SU-DHL-6 (cell line): ENCODE results near the gene RIMBP3C.

Experiments used
- H2AFZ ChIP-seq: fragments of 200-600 bp; sonication (generic); 2 replicates; pipeline ENCODE4 v1.6.1; 2014; ENCODE audit warnings: low read depth, mild to moderate bottlenecking, moderate library complexity, mixed read lengths, antibody characterized with exemption, low read length; ENCODE audit not compliant: severe bottlenecking
- H3F3A ChIP-seq: fragments of 200-600 bp; shearing (Covaris generic); 2 replicates; pipeline ENCODE4 v1.6.0; 2016; ENCODE audit warnings: antibody characterized with exemption, mild to moderate bottlenecking; ENCODE audit not compliant: insufficient read depth
- H3K27ac ChIP-seq: fragments of 200-600 bp; sonication (generic); 2 replicates; pipeline ENCODE4 v1.5.1; 2016; ENCODE audit warnings: low read depth, mild to moderate bottlenecking, low read length, moderate library complexity, mixed read lengths
- H3K27me3 ChIP-seq: fragments of 200-600 bp; sonication (generic), shearing (Covaris generic); 2 replicates; pipeline ENCODE4 v1.6.0; 2014; ENCODE audit warnings: mild to moderate bottlenecking, low read length
- H3K36me3 ChIP-seq: fragments of 200-600 bp; sonication (generic); 2 replicates; pipeline ENCODE4 v1.6.1; 2014; ENCODE audit warnings: mild to moderate bottlenecking, low read length, mixed read lengths
- H3K4me2 ChIP-seq: fragments of 300-600, 200-600 bp; shearing (Covaris generic), sonication (generic); 2 replicates; pipeline ENCODE4 v1.6.0; 2014; ENCODE audit warnings: low read length, low read depth, mild to moderate bottlenecking; ENCODE audit not compliant: poor library complexity, severe bottlenecking
- H3K4me3 ChIP-seq: fragments of 200-600 bp; sonication (generic); 2 replicates; pipeline ENCODE4 v1.5.1; 2014; ENCODE audit warnings: antibody characterized with exemption, low read length, mild to moderate bottlenecking, mixed read lengths; ENCODE audit not compliant: insufficient read depth, poor library complexity, severe bottlenecking
- H3K79me2 ChIP-seq: fragments of 200-600 bp; sonication (generic); 2 replicates; pipeline ENCODE4 v1.6.1; 2014; ENCODE audit warnings: mild to moderate bottlenecking, low read length, moderate library complexity; ENCODE audit not compliant: insufficient read depth
- H3K9ac ChIP-seq: fragments of 200-600 bp; sonication (generic); 2 replicates; pipeline ENCODE4 v1.7.0; 2014; ENCODE audit warnings: mild to moderate bottlenecking, low read length
- H3K9me2 ChIP-seq: fragments of 200-600 bp; sonication (generic); replicated peaks from 2 replicates; pipeline ENCODE4 v1.6.1; 2014; ENCODE audit warnings: low read length; ENCODE audit not compliant: insufficient read depth
- H3K9me3 ChIP-seq: fragments of 200-600 bp; sonication (generic); 2 replicates; pipeline ENCODE4 v1.6.1; 2014; ENCODE audit warnings: low read length, mixed read lengths; ENCODE audit not compliant: insufficient read depth
- H4K20me1 ChIP-seq: fragments of 200-600 bp; sonication (generic); 2 replicates; pipeline ENCODE4 v1.6.1; 2014; ENCODE audit warnings: low read depth, mild to moderate bottlenecking, antibody characterized with exemption, low read length, moderate library complexity, mixed read lengths
- CTCF ChIP-seq: fragments of 200-600 bp; sonication (generic); IDR thresholded peaks from one replicate; pipeline ENCODE4 v1.5.1; 2017; ENCODE audit warnings: antibody characterized with exemption, mild to moderate bottlenecking, low read length, moderate library complexity; ENCODE audit not compliant: insufficient read depth, poor library complexity, severe bottlenecking
- EZH2phosphoT487 ChIP-seq: fragments of 200-600 bp; sonication (generic), shearing (Covaris generic); conservative IDR thresholded peaks from 2 replicates; pipeline ENCODE4 v1.6.1; 2018; ENCODE audit warnings: mild to moderate bottlenecking, antibody characterized with exemption, low read length, moderate library complexity, mixed read lengths

Gene RIMBP3C

GRCh38 chr22:21594865-21595452 lies 43.7 kb upstream of the RIMBP3C start:
- H3K4me2 ChIP-seq, result no peak overlapping the region
- no peaks in the 10 kb centered on the region for H3K9me3 ChIP-seq
- H3K79me2 ChIP-seq, result peaks cover 83% of the 10 kb centered on the region
- H4K20me1 ChIP-seq, result no peaks in the 10 kb centered on the region
- no peak overlapping the region for H3K4me3 ChIP-seq
- H2AFZ ChIP-seq, result no peak overlapping the region
- no peak overlapping the region for H3K27ac ChIP-seq
- H3K36me3 ChIP-seq, result no peaks in the 10 kb centered on the region
- no peak for TF ChIP-seq EZH2phosphoT487
- TF ChIP-seq CTCF, result no peak
- H3K9ac ChIP-seq, result no peak overlapping the region
- no peaks in the 10 kb centered on the region for H3K27me3 ChIP-seq
- H3F3A ChIP-seq, result no peaks in the 10 kb centered on the region
- H3K9me2 ChIP-seq, result no peaks in the 10 kb centered on the region

- Histone ChIP-seq H3K9me3 (no peaks in the 10 kb centered on the region), H2AFZ (no peak overlapping the region), H3K4me3 (no peak overlapping the region), H3K36me3 (no peaks in the 10 kb centered on the region), H3K9ac (no peak overlapping the region), H3F3A (no peaks in the 10 kb centered on the region), H4K20me1 (no peaks in the 10 kb centered on the region), H3K4me2 (no peak overlapping the region), H3K27me3 (no peaks in the 10 kb centered on the region), H3K79me2 (peaks cover 80% of the 10 kb centered on the region), H3K9me2 (no peaks in the 10 kb centered on the region), H3K27ac (no peak overlapping the region)
- TF ChIP-seq EZH2phosphoT487, result no peak
- no peak for TF ChIP-seq CTCF
These were observed 42.4 kb upstream of the RIMBP3C start for GRCh38 chr22:21593406-21594232.

GRCh38 chr22:21592422-21592821 lies 41.2 kb upstream of the RIMBP3C start:
- TF ChIP-seq CTCF (no peak), EZH2phosphoT487 (no peak)
- H3K27me3 ChIP-seq, result no peaks in the 10 kb centered on the region
- peaks cover 82% of the 10 kb centered on the region for H3K79me2 ChIP-seq
- no peak overlapping the region for H3K4me2 ChIP-seq
- no peaks in the 10 kb centered on the region for H3K9me3 ChIP-seq
- H3K9ac ChIP-seq, result no peak overlapping the region
- peaks cover 8% of the 10 kb centered on the region; the same call in 1 of the 2 replicates for H3F3A ChIP-seq
- no peaks in the 10 kb centered on the region for H3K9me2 ChIP-seq
- no peaks in the 10 kb centered on the region for H4K20me1 ChIP-seq
- H3K4me3 ChIP-seq, result no peak overlapping the region
- no peak overlapping the region for H2AFZ ChIP-seq
- H3K36me3 ChIP-seq, result no peaks in the 10 kb centered on the region
- H3K27ac ChIP-seq, result no peak overlapping the region
